Fibroblast of skin of left quadriceps (primary cell): ENCODE measurements around the gene PTPN2.
"Not testable (repeated sequence)": the region's sequence is repeated elsewhere in the genome, so short reads cannot be mapped to it uniquely, and the experiment has no call there.

Experiments used
- DNase-seq, 2 experiments: peaks; one replicate each; pipeline ENCODE4 v3.0.0-alpha.2; 2013; ENCODE audit warnings: low read depth in 2 of 2

The PTPN2 gene

GRCh38 chr18:12772111-12772510 is 111.9 kb downstream of the PTPN2 start:
- no peak for DNase-seq

GRCh38 chr18:12770469-12771219 is 113.4 kb downstream of the PTPN2 start:
- no peak for DNase-seq

GRCh38 chr18:12769644-12770440 is 114.2 kb downstream of the PTPN2 start:
- no peak for DNase-seq

- no peak for DNase-seq
Measured at GRCh38 chr18:12769136-12769535, 114.9 kb downstream of the PTPN2 start.

- DNase-seq, result peak in 1 of 2 experiments; percentile 4
Measured at GRCh38 chr18:12768625-12769024, 115.4 kb downstream of the PTPN2 start.

GRCh38 chr18:12767580-12768155 is 116.4 kb downstream of the PTPN2 start:
- no peak for DNase-seq

GRCh38 chr18:12766986-12767433 is 117.0 kb downstream of the PTPN2 start:
- DNase-seq, result no peak

GRCh38 chr18:12765586-12765985 is 118.5 kb downstream of the PTPN2 start:
- DNase-seq, result no peak

- DNase-seq, result no peak
Measured at GRCh38 chr18:12765126-12765525, 118.9 kb downstream of the PTPN2 start.

- DNase-seq, result not testable (repeated sequence)
Measured at GRCh38 chr18:12758566-12758965, 125.5 kb downstream of the PTPN2 start.

- DNase-seq, result not testable (repeated sequence)
Measured at GRCh38 chr18:12756619-12757239, 127.3 kb downstream of the PTPN2 start.

- not testable (repeated sequence) for DNase-seq
Measured at GRCh38 chr18:12755606-12756005, 128.4 kb downstream of the PTPN2 start.

GRCh38 chr18:12754511-12754910 is 129.5 kb downstream of the PTPN2 start:
- DNase-seq, result no peak

- DNase-seq, result no peak
Measured at GRCh38 chr18:12751891-12752290, 132.1 kb downstream of the PTPN2 start.

- DNase-seq, result no peak
Measured at GRCh38 chr18:12751503-12751884, 132.5 kb downstream of the PTPN2 start.

- DNase-seq, result no peak
Measured at GRCh38 chr18:12750715-12751502, 133.1 kb downstream of the PTPN2 start.

GRCh38 chr18:12750076-12750714 is 133.8 kb downstream of the PTPN2 start:
- DNase-seq, result no peak

- DNase-seq, result no peak
Measured at GRCh38 chr18:12749121-12749520, 134.9 kb downstream of the PTPN2 start.

- DNase-seq, result no peak
Measured at GRCh38 chr18:12748671-12749070, 135.4 kb downstream of the PTPN2 start.

- DNase-seq, result no peak
Measured at GRCh38 chr18:12747530-12748315, 136.3 kb downstream of the PTPN2 start.
